Measurements from ENCODE around the gene PRKG1.

Gene PRKG1

GRCh38 chr10:51910596-51910995 is 836.3 kb downstream of the PRKG1 start:
- no peak for DNase-seq

- no peak for DNase-seq
Observed at GRCh38 chr10:51911723-51912122, 837.4 kb downstream of the PRKG1 start.

GRCh38 chr10:51915031-51915542 is 840.8 kb downstream of the PRKG1 start:
- no peak for DNase-seq

- no peak for DNase-seq
Observed at GRCh38 chr10:51918440-51918839, 844.2 kb downstream of the PRKG1 start.

- DNase-seq: no peak
Observed at GRCh38 chr10:51918884-51919325, 844.6 kb downstream of the PRKG1 start.

GRCh38 chr10:51920672-51921071 is 846.4 kb downstream of the PRKG1 start:
- no peak for DNase-seq

- DNase-seq: no peak
Observed at GRCh38 chr10:51924359-51924758, 850.1 kb downstream of the PRKG1 start.

- DNase-seq: no peak
Observed at GRCh38 chr10:51926337-51926736, 852.0 kb downstream of the PRKG1 start.

GRCh38 chr10:51928162-51928561 is 853.9 kb downstream of the PRKG1 start:
- DNase-seq: no peak

GRCh38 chr10:51932530-51932929 is 858.2 kb downstream of the PRKG1 start:
- DNase-seq: no peak

- no peak for DNase-seq
Observed at GRCh38 chr10:51934373-51934772, 860.1 kb downstream of the PRKG1 start.

GRCh38 chr10:51935341-51935740 is 861.1 kb downstream of the PRKG1 start:
- DNase-seq: no peak

- DNase-seq: no peak
Observed at GRCh38 chr10:51937308-51938140, 863.2 kb downstream of the PRKG1 start.

- no peak for DNase-seq
Observed at GRCh38 chr10:51950371-51950995, 876.2 kb downstream of the PRKG1 start.

- DNase-seq: no peak
Observed at GRCh38 chr10:51950996-51951555, 876.8 kb downstream of the PRKG1 start.

- DNase-seq: no peak
Observed at GRCh38 chr10:51951601-51952000, 877.3 kb downstream of the PRKG1 start.

GRCh38 chr10:51952056-51952455 is 877.8 kb downstream of the PRKG1 start:
- DNase-seq: no peak

GRCh38 chr10:51955696-51956095 is 881.4 kb downstream of the PRKG1 start:
- no peak for DNase-seq

GRCh38 chr10:51956822-51957221 is 882.5 kb downstream of the PRKG1 start:
- no peak for DNase-seq

GRCh38 chr10:51960494-51960895 is 886.2 kb downstream of the PRKG1 start:
- DNase-seq: peak in 1 of 2 donors; percentile 19

- no peak for DNase-seq
Observed at GRCh38 chr10:51961401-51961800, 887.1 kb downstream of the PRKG1 start.

GRCh38 chr10:51964630-51965029 is 890.3 kb downstream of the PRKG1 start:
- DNase-seq: no peak

GRCh38 chr10:51965451-51965850 is 891.2 kb downstream of the PRKG1 start:
- no peak for DNase-seq

All from CD4-positive, alpha-beta T cell treated with Interleukin-1 beta for 1 hour (primary cell).